ENCODE data around the gene TUBB4A.

- TF ChIP-seq POLR2A (IDR thresholded peaks at IDR 0.05; ENCODE audit: low read length) (no peak), GATA1 (IDR thresholded peaks at IDR 0.05; ENCODE audit: low read depth, low read length) (no peak)
Observed at GRCh38 chr19:6481541-6482342, 20.4 kb downstream of the TUBB4A start, which contains the start of gene DENND1C.
